GM19239 (cell line): ENCODE results near the gene APOL5.

Source experiments
- DNase-seq: peaks from one replicate; pipeline ENCODE4 v3.0.0; 2011; ENCODE audit warnings: low spot score; ENCODE audit not compliant: insufficient read length
- FAIRE-seq: peaks from 2 replicates; lab custom pipeline; 2011; peaks lifted over from hg19 to GRCh38; lab: Jason Lieb, UNC

Gene APOL5

GRCh38 chr22:35739076-35739930, 21.6 kb downstream of the APOL5 start:
- no peak for FAIRE-seq

GRCh38 chr22:35739931-35740380, 22.3 kb downstream of the APOL5 start:
- DNase-seq (no peak), FAIRE-seq (no peak)

More at GRCh38 chr22:35739076-35739930, 21.6 kb downstream of the APOL5 start:
- no peak for DNase-seq

GRCh38 chr22:35740616-35741015, 22.9 kb downstream of the APOL5 start:
- DNase-seq (no peak), FAIRE-seq (no peak)

- FAIRE-seq: no peak
Measured at GRCh38 chr22:35742342-35743100, 24.8 kb downstream of the APOL5 start.

GRCh38 chr22:35743326-35743860, 25.7 kb downstream of the APOL5 start:
- FAIRE-seq (no peak), DNase-seq (no peak)

More at GRCh38 chr22:35742342-35743100, 24.8 kb downstream of the APOL5 start:
- DNase-seq: no peak

- FAIRE-seq: no peak
- no peak for DNase-seq
Measured at GRCh38 chr22:35746248-35746647, 28.6 kb downstream of the APOL5 start.

GRCh38 chr22:35746946-35747703, 29.5 kb downstream of the APOL5 start:
- FAIRE-seq (no peak), DNase-seq (no peak)

GRCh38 chr22:35749808-35750207, 32.1 kb downstream of the APOL5 start:
- FAIRE-seq (peak; percentile 88), DNase-seq (no peak)

- no peak for FAIRE-seq
- DNase-seq: no peak
Measured at GRCh38 chr22:35752006-35752862, 34.6 kb downstream of the APOL5 start.

- FAIRE-seq (no peak), DNase-seq (no peak)
Measured at GRCh38 chr22:35752863-35753189, 35.2 kb downstream of the APOL5 start.

GRCh38 chr22:35754761-35755160, 37.1 kb downstream of the APOL5 start:
- DNase-seq (no peak), FAIRE-seq (no peak)

- DNase-seq: no peak
- FAIRE-seq: no peak
Measured at GRCh38 chr22:35756722-35757121, 39.0 kb downstream of the APOL5 start.

- no peak for DNase-seq
- no peak for FAIRE-seq
Measured at GRCh38 chr22:35758394-35758793, 40.7 kb downstream of the APOL5 start.

GRCh38 chr22:35761037-35761436, 43.4 kb downstream of the APOL5 start:
- DNase-seq (no peak), FAIRE-seq (no peak)

GRCh38 chr22:35766654-35767580, 49.2 kb downstream of the APOL5 start:
- DNase-seq (no peak), FAIRE-seq (no peak)

- FAIRE-seq (no peak), DNase-seq (no peak)
Measured at GRCh38 chr22:35769974-35770373, 52.3 kb downstream of the APOL5 start.

- FAIRE-seq: no peak
- no peak for DNase-seq
Measured at GRCh38 chr22:35775339-35775738, 57.7 kb downstream of the APOL5 start.

- FAIRE-seq (no peak), DNase-seq (no peak)
Measured at GRCh38 chr22:35777335-35777975, 59.8 kb downstream of the APOL5 start.
